Neural progenitor cell (in vitro differentiated cells): ENCODE results near the gene TWIST2.

ENCODE experiments used
- CTCF ChIP-seq: fragments of 200-600 bp; sonication (generic); IDR thresholded peaks from 2 replicates; pipeline ENCODE4 v1.5.1; 2017; ENCODE audit warnings: antibody characterized with exemption, mild to moderate bottlenecking
- EZH2 ChIP-seq: fragments of 200-600 bp; sonication (generic); IDR thresholded peaks from 2 replicates; pipeline ENCODE4 v1.6.1; 2017; ENCODE audit warnings: antibody characterized with exemption, mild to moderate bottlenecking, moderate library complexity

DNA sequence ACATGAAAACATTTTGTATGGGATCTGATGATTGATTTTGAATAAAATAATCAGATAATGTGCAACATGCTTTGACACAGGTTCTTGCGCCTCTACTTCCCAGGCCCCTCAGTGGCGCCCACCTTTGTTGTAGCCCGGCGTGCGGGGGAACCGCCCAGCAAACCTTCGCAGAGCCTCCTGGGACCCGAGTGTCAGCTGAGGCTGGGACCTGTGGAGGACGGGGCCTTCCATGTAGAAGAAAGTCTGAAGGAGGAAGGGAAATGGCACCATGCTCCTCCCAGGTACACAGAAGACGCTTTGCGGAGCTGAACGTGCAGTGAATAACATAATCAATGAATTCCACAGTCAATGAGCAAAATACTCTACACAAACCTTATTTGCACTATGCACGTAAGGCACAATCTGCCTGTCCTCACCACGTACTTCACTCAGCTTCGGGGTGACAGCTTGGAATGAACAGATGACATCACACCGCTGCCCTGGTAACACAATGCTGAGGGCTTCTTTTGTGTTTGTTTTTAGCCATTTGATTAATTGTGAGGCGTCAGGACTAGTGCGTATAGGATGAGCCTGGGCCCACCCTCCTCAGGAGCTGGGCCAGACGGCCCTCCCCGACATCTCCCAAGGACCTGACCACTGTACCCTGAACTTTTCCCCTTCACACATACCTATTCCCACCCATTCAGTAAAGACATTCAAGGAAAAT, 78.1 kb downstream of the TWIST2 start:
- TF ChIP-seq CTCF (no peak), EZH2 (no peak)
